GM19239 (cell line): Measurements from ENCODE around the gene C2CD4C.
"Not testable (repeated sequence)": the region's sequence is repeated elsewhere in the genome, so short reads cannot be mapped to it uniquely, and the experiment has no call there.

Source experiments
- DNase-seq: peaks from one replicate; pipeline ENCODE4 v3.0.0; 2011; ENCODE audit warnings: low spot score; ENCODE audit not compliant: insufficient read length
- FAIRE-seq: peaks from 2 replicates; lab custom pipeline; 2011; peaks lifted over from hg19 to GRCh38; lab: Jason Lieb, UNC

C2CD4C gene

GRCh38 chr19:439167-439900, 30.4 kb upstream of the C2CD4C start:
- no peak for DNase-seq
- no peak for FAIRE-seq

DNA sequence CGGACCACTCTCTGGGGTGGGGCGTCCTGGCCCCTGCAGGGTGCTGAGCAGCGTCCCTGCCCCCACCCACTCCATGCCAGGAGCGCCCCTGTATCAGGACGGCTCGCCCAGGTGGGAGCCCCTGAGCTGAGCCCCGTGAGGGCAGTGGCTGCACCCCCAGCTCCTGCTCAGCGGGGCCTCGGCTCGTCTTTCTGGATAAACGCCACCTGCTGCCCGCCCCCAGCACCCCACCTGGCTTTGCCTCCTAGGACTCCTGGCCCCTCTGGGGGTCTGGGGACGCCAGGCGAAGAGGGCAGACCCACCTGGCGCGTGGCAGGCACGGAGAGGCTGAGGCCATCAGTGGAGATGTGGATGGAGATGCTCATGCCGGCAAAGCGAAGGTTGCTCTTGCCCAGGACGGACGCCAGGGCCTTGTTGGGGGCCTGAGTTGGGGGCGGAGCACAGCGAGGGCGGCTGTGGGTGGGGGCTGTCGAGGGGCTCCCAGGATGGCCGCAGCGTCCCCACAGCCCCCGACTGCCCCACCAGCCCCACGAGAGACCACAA, 29.5 kb upstream of the C2CD4C start:
- FAIRE-seq (no peak), DNase-seq (no peak)

DNA sequence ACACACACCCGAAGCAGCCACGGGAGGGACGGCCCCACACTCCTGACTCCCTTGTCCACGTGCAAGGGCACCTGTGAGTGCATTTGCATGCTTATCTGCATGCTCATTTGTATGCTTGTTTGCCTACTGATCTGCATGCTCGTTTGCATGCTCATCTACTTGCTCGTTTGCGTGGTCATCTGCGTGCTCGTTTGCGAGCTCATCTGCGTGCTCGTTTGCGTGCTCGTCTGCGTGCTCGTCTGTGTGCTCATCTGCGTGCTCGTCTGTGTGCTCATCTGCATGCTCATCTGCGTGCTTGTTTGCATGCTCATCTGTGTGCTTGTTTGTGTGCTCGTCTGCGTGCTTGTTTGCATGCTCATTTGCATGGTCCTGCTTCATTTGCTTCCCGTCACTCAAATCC, 28.1 kb upstream of the C2CD4C start:
- no peak for FAIRE-seq
- no peak for DNase-seq

DNA sequence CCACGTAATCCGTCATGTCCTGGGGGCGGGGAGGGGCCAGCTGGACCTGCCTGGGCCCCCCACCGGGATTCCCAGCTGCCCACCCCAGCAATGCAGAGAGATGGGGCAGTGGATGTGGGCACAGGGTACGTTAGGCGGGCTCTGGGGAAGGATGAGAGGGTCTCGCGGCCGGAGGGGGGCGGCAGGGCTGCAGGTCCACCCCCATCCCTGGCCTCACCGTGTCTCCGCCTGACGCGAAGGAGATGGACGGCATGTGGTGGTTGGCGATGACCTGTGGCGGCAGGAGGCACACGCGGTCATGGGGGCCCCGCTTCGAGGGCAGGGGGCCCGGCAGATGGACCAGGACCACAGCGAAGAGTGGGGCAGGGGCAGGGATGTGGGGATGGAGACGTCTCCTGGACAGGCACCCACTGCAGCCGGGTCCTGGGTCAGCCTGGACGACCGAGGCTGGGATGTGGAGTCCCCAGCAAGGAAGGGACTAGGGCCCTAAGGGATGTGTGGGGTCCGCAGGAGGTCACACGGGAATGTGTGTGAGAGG, 27.5 kb upstream of the C2CD4C start:
- no peak for FAIRE-seq
- DNase-seq, result no peak

- FAIRE-seq, result no peak
- no peak for DNase-seq
These were observed 26.9 kb upstream of the C2CD4C start for GRCh38 chr19:435707-436412.

- FAIRE-seq, result no peak
- DNase-seq, result no peak
These were observed 26.2 kb upstream of the C2CD4C start for GRCh38 chr19:435056-435706.

- DNase-seq (no peak), FAIRE-seq (no peak)
These were observed 25.4 kb upstream of the C2CD4C start for GRCh38 chr19:434152-434960.

GRCh38 chr19:430701-431100, 21.8 kb upstream of the C2CD4C start:
- DNase-seq, result no peak
- FAIRE-seq, result no peak

- DNase-seq (no peak), FAIRE-seq (no peak)
These were observed 19.2 kb upstream of the C2CD4C start for GRCh38 chr19:428149-428548.

GRCh38 chr19:427675-428074, 18.7 kb upstream of the C2CD4C start:
- not testable (repeated sequence) for FAIRE-seq, DNase-seq

- FAIRE-seq, result no peak
- no peak for DNase-seq
These were observed 17.9 kb upstream of the C2CD4C start for GRCh38 chr19:426725-427445.

- no peak for FAIRE-seq
- no peak for DNase-seq
These were observed 16.1 kb upstream of the C2CD4C start for GRCh38 chr19:425056-425455.

- FAIRE-seq (no peak), DNase-seq (no peak)
These were observed 15.6 kb upstream of the C2CD4C start for GRCh38 chr19:424546-424945.

- no peak for FAIRE-seq
- no peak for DNase-seq
These were observed 14.9 kb upstream of the C2CD4C start for GRCh38 chr19:423691-424466.

DNA sequence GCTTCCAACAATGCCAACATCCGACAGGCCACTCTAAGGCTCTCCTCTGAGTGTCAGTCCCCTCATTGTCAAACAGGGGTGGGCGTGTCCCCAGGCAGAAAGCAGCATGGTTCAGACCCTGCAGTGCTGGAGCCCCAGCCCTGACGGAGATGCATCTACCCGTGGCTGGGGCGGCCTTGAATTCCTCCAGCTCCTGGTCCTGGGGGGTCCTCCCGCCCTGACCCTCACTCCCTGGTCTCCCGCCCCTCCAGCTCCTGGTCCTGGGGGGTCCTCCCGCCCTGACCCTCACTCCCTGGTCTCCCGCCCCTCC, 13.9 kb upstream of the C2CD4C start:
- DNase-seq, FAIRE-seq: not testable (repeated sequence)

DNA sequence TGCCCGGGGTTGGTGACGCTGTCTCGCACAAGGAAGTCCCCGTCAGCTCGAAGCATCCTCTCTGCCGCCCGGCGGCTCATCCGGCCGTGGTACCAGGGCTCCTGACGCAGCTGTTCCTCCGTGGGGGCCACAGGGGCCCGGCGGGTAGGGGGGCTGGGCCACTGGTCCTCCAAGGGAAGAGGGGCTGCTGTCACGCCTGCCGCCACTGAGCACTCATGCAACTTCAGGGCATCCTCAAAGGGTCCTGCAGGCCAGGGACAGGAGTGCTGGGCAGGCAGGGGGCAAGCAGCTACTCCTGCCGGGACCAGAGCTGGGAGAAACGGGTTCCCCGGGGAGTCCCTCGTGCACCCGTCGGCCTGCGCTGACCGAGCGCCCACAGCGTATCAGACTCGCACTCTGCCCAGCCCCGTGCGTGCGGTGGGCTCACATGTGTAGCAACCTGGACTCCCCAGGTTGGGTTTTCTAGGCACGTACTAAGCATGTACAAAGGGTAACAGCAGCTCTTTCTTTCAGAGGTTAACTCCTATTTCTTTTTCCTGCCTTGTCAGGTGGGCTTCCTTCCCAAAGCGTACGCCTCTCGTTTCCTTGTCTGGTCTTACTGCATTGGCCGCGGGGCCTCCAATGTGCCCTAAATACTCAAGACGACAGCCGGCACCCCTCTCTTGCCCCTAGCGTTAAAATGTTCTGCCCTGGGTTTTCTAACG, 13.4 kb upstream of the C2CD4C start:
- DNase-seq, result no peak
- FAIRE-seq, result no peak

DNA sequence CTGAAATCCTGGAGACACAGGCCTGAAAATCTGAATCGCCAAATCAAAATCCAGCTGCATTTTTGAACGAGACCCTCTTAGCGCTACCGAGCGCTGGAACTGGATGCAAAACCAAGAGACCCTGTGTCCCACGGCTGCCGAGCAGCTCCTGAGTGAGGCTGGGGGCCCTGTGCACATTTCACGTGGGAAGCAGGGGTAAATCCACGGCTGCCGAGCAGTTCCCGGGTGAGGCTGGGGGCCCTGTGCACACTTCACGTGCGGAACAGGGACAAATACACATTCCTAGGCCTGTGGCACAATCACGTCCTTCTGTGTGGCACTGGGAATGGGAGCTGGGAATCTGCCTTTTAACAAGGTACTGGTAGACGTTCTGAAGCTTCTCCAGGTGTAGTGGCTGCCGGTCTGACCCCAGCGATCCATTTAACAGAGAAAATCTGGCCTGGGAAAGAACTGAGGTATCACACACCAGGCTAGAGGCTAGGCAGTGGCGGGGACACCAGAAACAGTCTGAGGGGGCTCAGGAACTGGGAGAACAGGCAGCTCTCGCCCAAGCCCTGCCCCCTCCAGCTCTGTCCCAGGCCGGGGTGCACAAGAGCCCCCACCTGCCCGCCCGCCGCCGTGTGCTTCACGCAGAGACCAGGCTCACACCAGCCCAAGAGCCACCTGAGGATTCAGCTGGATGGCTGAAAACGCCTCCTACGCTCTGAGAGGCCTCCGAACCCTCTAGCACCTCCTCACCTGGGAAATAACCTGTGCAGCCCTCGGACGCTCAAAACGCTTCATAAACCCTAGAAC, 11.0 kb upstream of the C2CD4C start:
- DNase-seq (no peak), FAIRE-seq (no peak)
